Gastroesophageal sphincter (tissue), 3 donors: ENCODE data around the gene TMPRSS4.

Experiments used
- CTCF ChIP-seq, 4 experiments: fragments of 200-600 bp in 2 of 4; fragments of 450-650 bp in 2 of 4; sonication (generic) in 1 of 4; IDR thresholded peaks; one replicate each; pipeline ENCODE4 v1.5.1; 2017 to 2019; ENCODE audit warnings: antibody characterized with exemption in 4 of 4, mild to moderate bottlenecking in 2 of 4, moderate library complexity in 2 of 4
- EP300 ChIP-seq: sonication (generic); formaldehyde crosslinking; IDR thresholded peaks from one replicate; pipeline ENCODE4 v1.6.1; 2017; ENCODE audit warnings: antibody characterized with exemption, mild to moderate bottlenecking
- POLR2A ChIP-seq, 2 donors: fragments of 450-650 bp; IDR thresholded peaks; one replicate each; pipeline ENCODE4 v1.6.1; 2017; ENCODE audit warnings: antibody characterized with exemption in 2 of 2, mild to moderate bottlenecking in 2 of 2, moderate library complexity in 1 of 2

- TF ChIP-seq POLR2A (IDR thresholded peaks at IDR 0.05) (no peak), CTCF (IDR thresholded peaks at IDR 0.05) (no peak), EP300 (no peak)
Measured at GRCh38 chr11:118155776-118156530, 79.1 kb downstream of the TMPRSS4 start.
